NOMO-1 treated with dmso at 0.1 percent for 144 hours (cell line): ENCODE data around the gene TFEB.

Source experiments
- DNase-seq: peaks from one replicate; lab custom pipeline; 2025; ENCODE audit not compliant: unreplicated experiment; lab: John Stamatoyannopoulos, UW

The TFEB gene

GRCh38 chr6:41677124-41677921, 58.1 kb downstream of the TFEB start:
- no peak for DNase-seq

- no peak for DNase-seq
Observed at GRCh38 chr6:41676431-41676830, 59.0 kb downstream of the TFEB start.

- no peak for DNase-seq
Observed at GRCh38 chr6:41675992-41676391, 59.4 kb downstream of the TFEB start.

- no peak for DNase-seq
Observed at GRCh38 chr6:41675176-41675775, 60.1 kb downstream of the TFEB start.

GRCh38 chr6:41674231-41675000, 61.0 kb downstream of the TFEB start:
- no peak for DNase-seq

- DNase-seq: no peak
Observed at GRCh38 chr6:41673704-41674000, 61.8 kb downstream of the TFEB start.

GRCh38 chr6:41672816-41673703, 62.3 kb downstream of the TFEB start:
- DNase-seq: peak; percentile 51

- no peak for DNase-seq
Observed at GRCh38 chr6:41672016-41672415, 63.4 kb downstream of the TFEB start.

- DNase-seq: peak; percentile 71
Observed at GRCh38 chr6:41671376-41671775, 64.0 kb downstream of the TFEB start.

- DNase-seq: no peak
Observed at GRCh38 chr6:41670703-41671360, 64.6 kb downstream of the TFEB start.

GRCh38 chr6:41668968-41669367, 66.4 kb downstream of the TFEB start:
- DNase-seq: no peak

- DNase-seq: no peak
Observed at GRCh38 chr6:41667195-41667594, 68.2 kb downstream of the TFEB start.

GRCh38 chr6:41664271-41664670, 71.1 kb downstream of the TFEB start:
- DNase-seq: no peak

GRCh38 chr6:41663568-41663967, 71.8 kb downstream of the TFEB start:
- DNase-seq: no peak

GRCh38 chr6:41659935-41660334, 75.5 kb downstream of the TFEB start:
- no peak for DNase-seq

- DNase-seq: no peak
Observed at GRCh38 chr6:41658636-41659035, 76.8 kb downstream of the TFEB start.

- DNase-seq: no peak
Observed at GRCh38 chr6:41657131-41658094, 78.0 kb downstream of the TFEB start.

- no peak for DNase-seq
Observed at GRCh38 chr6:41656002-41656691, 79.3 kb downstream of the TFEB start.

- no peak for DNase-seq
Observed at GRCh38 chr6:41655646-41656001, 79.8 kb downstream of the TFEB start.
